ENCODE data around the gene TCAIM.
"Not testable (repeated sequence)": the region's sequence is repeated elsewhere in the genome, so short reads cannot be mapped to it uniquely, and the experiment has no call there.

Gene TCAIM

DNA sequence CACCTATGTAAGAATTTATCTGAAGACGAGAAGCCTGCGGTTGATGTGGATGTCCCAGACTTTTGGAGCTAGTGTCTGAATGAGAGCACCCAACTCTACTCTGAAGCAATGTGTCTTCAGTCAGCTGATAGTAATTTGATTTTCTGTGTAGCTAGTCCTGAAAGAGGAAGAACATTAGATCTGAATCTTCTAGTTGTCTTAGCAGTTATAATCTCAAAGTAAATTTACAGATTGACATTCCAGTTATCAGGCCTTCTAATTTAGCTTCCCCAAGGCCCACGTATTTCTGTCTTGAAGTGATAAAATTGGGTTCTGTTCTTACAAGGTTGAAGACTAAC lies 1.5 kb downstream of the TCAIM start:
- TF ChIP-seq Cebpa-rat (IDR thresholded peaks at IDR 0.05): no peak
- Histone ChIP-seq H3K36me3 (peaks cover 5% of the 10 kb centered on the region; the same call in 1 of the 2 replicates), H3K4me3 (peak overlapping the region; percentile 70), H3K4me1 (peaks cover 24% of the 10 kb centered on the region), H3K4me2 (peak overlapping the region; percentile 86), H3K9ac (peak overlapping the region; percentile 82; the same call in 1 of the 2 replicates), H4K20me1 (no peaks in the 10 kb centered on the region), H3K27me3 (no peaks in the 10 kb centered on the region), H3K9me3 (no peaks in the 10 kb centered on the region), H3K27ac (peak overlapping the region; percentile 88; the same call in 1 of the 2 replicates)

GRCh38 chr3:44342176-44342790 lies 3.7 kb downstream of the TCAIM start:
- Histone ChIP-seq H3K27ac (no peak overlapping the region), H3K4me3 (no peak overlapping the region), H3K4me1 (peaks cover 22% of the 10 kb centered on the region), H3K36me3 (peaks cover 5% of the 10 kb centered on the region; the same call in 1 of the 2 replicates), H3K9ac (no peak overlapping the region), H3K27me3 (no peaks in the 10 kb centered on the region), H3K4me2 (no peak overlapping the region), H4K20me1 (no peaks in the 10 kb centered on the region), H3K9me3 (no peaks in the 10 kb centered on the region)
- no peak for TF ChIP-seq Cebpa-rat (IDR thresholded peaks at IDR 0.05)

DNA sequence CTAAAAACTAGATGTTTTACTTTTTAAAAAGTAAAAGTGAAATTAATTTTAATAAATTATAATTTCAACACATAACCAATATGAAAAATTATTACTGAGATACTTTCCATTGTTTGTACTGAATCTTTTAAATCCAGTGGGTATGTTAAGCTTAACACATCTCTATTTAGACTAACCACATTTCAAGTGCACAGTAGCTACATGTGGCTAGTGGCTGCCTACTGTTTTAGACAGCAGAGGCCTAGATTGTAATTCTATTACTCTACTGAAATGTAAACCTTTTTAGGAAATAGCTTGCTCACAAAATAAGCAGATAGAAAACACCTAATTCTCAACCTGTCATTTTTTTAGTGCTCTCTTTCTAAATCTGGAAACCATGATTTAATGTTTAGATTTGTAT lies 4.9 kb downstream of the TCAIM start:
- Histone ChIP-seq H3K4me3 (no peak overlapping the region), H3K4me2 (no peak overlapping the region), H3K4me1 (peaks cover 17% of the 10 kb centered on the region), H3K36me3 (peaks cover 5% of the 10 kb centered on the region; the same call in 1 of the 2 replicates), H3K9ac (no peak overlapping the region), H4K20me1 (no peaks in the 10 kb centered on the region), H3K27me3 (no peaks in the 10 kb centered on the region), H3K27ac (no peak overlapping the region), H3K9me3 (no peaks in the 10 kb centered on the region)
- TF ChIP-seq Cebpa-rat (IDR thresholded peaks at IDR 0.05): no peak

DNA sequence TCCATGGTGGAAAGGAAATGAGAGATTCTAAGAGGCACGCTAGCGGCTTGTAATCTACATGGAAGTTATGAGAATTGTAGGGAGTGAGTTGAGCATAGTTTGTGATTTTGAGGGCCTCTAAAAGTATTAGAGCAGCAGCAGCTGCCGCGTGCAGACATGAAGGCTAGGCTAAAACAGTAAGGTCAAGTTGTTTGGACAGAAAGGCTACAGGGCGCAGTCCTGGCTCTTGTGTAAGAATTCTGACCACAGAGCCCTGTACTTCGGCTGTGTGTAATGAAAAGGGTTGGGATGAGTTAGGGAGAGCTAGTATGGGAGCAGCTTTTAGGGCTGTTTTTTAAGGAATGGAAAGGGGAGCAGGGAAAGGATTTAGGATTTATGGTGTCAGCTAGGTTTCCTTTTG lies 8.0 kb downstream of the TCAIM start:
- H3K4me2 ChIP-seq, H3K4me1 ChIP-seq, H4K20me1 ChIP-seq, H3K27me3 ChIP-seq, H3K4me3 ChIP-seq, H3K9me3 ChIP-seq, H3K27ac ChIP-seq, H3K9ac ChIP-seq, H3K36me3 ChIP-seq: not testable (repeated sequence)

- Histone ChIP-seq H3K36me3 (peaks cover 16% of the 10 kb centered on the region), H3K9me3 (peaks cover 9% of the 10 kb centered on the region), H4K20me1 (no peaks in the 10 kb centered on the region), H3K4me3 (no peak overlapping the region), H3K4me1 (no peaks in the 10 kb centered on the region), H3K27ac (no peak overlapping the region), H3K9ac (no peak overlapping the region), H3K4me2 (no peak overlapping the region), H3K27me3 (no peaks in the 10 kb centered on the region)
- TF ChIP-seq Cebpa-rat (IDR thresholded peaks at IDR 0.05): no peak
Measured at GRCh38 chr3:44348993-44349392, 10.4 kb downstream of the TCAIM start.

DNA sequence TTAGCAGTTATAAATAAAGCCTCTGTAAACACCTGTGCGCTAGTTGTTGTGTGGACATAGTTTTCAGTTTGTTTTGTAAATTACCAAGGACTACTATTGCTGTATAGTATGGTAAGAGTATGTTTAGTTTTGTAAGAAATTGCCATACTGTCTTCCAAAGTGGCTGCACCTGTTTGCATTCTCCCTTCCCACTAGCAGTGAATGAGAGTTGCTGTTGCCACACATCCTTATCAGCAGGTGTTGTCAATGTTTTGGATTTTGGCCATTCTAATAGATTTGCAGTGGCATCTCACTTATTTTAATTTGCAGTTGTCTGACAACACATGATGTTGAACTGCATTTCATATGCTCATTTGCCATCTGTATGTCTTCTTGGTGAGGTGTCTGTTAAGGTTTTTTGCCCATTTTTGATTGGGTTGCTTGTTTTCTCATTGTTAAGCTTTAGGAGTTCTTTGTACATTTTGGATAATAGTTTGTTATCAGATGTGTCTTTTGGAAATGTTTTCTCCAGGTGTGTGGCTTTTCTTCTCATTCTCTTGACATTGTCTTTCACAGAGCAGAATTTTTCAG lies 14.9 kb downstream of the TCAIM start:
- no peak for TF ChIP-seq Cebpa-rat (IDR thresholded peaks at IDR 0.05)
- Histone ChIP-seq H3K9me3 (peaks cover 12% of the 10 kb centered on the region), H4K20me1 (no peaks in the 10 kb centered on the region), H3K9ac (no peak overlapping the region), H3K27ac (no peak overlapping the region), H3K27me3 (no peaks in the 10 kb centered on the region), H3K4me1 (peaks cover 16% of the 10 kb centered on the region), H3K4me3 (no peak overlapping the region), H3K4me2 (no peak overlapping the region), H3K36me3 (peaks cover 27% of the 10 kb centered on the region)

GRCh38 chr3:44355362-44356033 lies 16.9 kb downstream of the TCAIM start:
- no peaks in the 10 kb centered on the region for H4K20me1 ChIP-seq
- peak overlapping the region; percentile 43; the same call in 1 of the 2 replicates for H3K27ac ChIP-seq
- no peak for TF ChIP-seq Cebpa-rat (IDR thresholded peaks at IDR 0.05)
- peaks cover 16% of the 10 kb centered on the region for H3K4me1 ChIP-seq
- H3K36me3 ChIP-seq: peaks cover 36% of the 10 kb centered on the region
- H3K27me3 ChIP-seq: no peaks in the 10 kb centered on the region
- H3K9me3 ChIP-seq: peaks cover 12% of the 10 kb centered on the region
- no peak overlapping the region for H3K4me3 ChIP-seq
- H3K9ac ChIP-seq: no peak overlapping the region
- H3K4me2 ChIP-seq: peak overlapping the region; percentile 41

- no peak for TF ChIP-seq Cebpa-rat (IDR thresholded peaks at IDR 0.05)
- Histone ChIP-seq H3K27ac (no peak overlapping the region), H3K4me1 (peaks cover 16% of the 10 kb centered on the region), H3K4me2 (no peak overlapping the region), H3K9ac (no peak overlapping the region), H3K4me3 (no peak overlapping the region), H4K20me1 (no peaks in the 10 kb centered on the region), H3K36me3 (peaks cover 18% of the 10 kb centered on the region), H3K27me3 (no peaks in the 10 kb centered on the region), H3K9me3 (0 out of 2 replicates have a peak, but pooled peaks cover under 1% of the 10 kb centered on the region)
Measured at GRCh38 chr3:44359146-44359751, 20.7 kb downstream of the TCAIM start.

GRCh38 chr3:44363591-44363990 lies 25.0 kb downstream of the TCAIM start:
- Histone ChIP-seq H3K36me3 (peaks cover 17% of the 10 kb centered on the region), H3K9me3 (no peaks in the 10 kb centered on the region), H3K27me3 (no peaks in the 10 kb centered on the region), H3K9ac (no peak overlapping the region), H4K20me1 (no peaks in the 10 kb centered on the region), H3K4me1 (no peaks in the 10 kb centered on the region), H3K27ac (no peak overlapping the region), H3K4me3 (no peak overlapping the region), H3K4me2 (no peak overlapping the region)
- no peak for TF ChIP-seq Cebpa-rat (IDR thresholded peaks at IDR 0.05)

GRCh38 chr3:44365952-44366351 lies 27.4 kb downstream of the TCAIM start:
- H3K4me3 ChIP-seq: no peak overlapping the region
- H3K27me3 ChIP-seq: no peaks in the 10 kb centered on the region
- H3K4me2 ChIP-seq: no peak overlapping the region
- H3K27ac ChIP-seq: no peak overlapping the region
- H4K20me1 ChIP-seq: no peaks in the 10 kb centered on the region
- H3K9me3 ChIP-seq: peaks cover 2% of the 10 kb centered on the region; the same call in 1 of the 2 replicates
- peaks cover 20% of the 10 kb centered on the region for H3K36me3 ChIP-seq
- no peak for TF ChIP-seq Cebpa-rat (IDR thresholded peaks at IDR 0.05)
- H3K9ac ChIP-seq: no peak overlapping the region
- no peaks in the 10 kb centered on the region for H3K4me1 ChIP-seq
